Endothelial cell of umbilical vein (primary cell): ENCODE results near the gene TMEM140. TPM values are rescaled to one million over a fixed set of nuclear protein-coding genes. Genes with fewer than 3 reads are reported as not detected.

Source experiments
- BruUV-seq: library from RNA; stranded (reverse); fragments of 400-500 nt; replicated peaks from 2 replicates; lab custom pipeline; 2021; lab: Mats Ljungman, UMichigan
- CTCF ChIA-PET: fragments of 300-600, 350-600 bp; sonication (Branson Sonifier 250); formaldehyde crosslinking; loops from one replicate; lab custom pipeline; 2021; ENCODE audit warnings: antibody characterized with exemption, inconsistent platforms; lab: Charles Lee
- POLR2A ChIA-PET: fragments of 300-600, 350-600 bp; sonication (Branson Sonifier 250); formaldehyde crosslinking; loops from one replicate; lab custom pipeline; 2021; ENCODE audit warnings: antibody characterized with exemption, inconsistent platforms; lab: Charles Lee
- DNase-seq: peaks from one replicate; pipeline ENCODE4 v3.0.0-alpha.2; 2011; ENCODE audit warnings: low read depth, low spot score
- FAIRE-seq: peaks from 2 replicates; lab custom pipeline; 2011; peaks lifted over from hg19 to GRCh38; lab: Jason Lieb, UNC
- H2AFZ ChIP-seq: 2 replicates; pipeline ENCODE4 v1.6.0; 2012; ENCODE audit warnings: low read depth, low read length, control low read depth, inconsistent platforms
- H3K27ac ChIP-seq: 2 replicates; pipeline ENCODE4 v1.5.1; 2011; ENCODE audit warnings: low read depth, mild to moderate bottlenecking, control low read depth, low read length, moderate library complexity; ENCODE audit not compliant: insufficient read depth
- H3K27me3 ChIP-seq, 2 experiments: 2 replicates each; pipeline versions ENCODE4 v1.6.0 to v1.6.1; 2011; ENCODE audit warnings: low read length in 2 of 2, mixed read lengths in 1 of 2; ENCODE audit not compliant: control insufficient read depth in 2 of 2, insufficient read depth in 2 of 2
- H3K36me3 ChIP-seq, 2 experiments: 2 replicates in 1 of 2; 3 replicates in 1 of 2; pipeline ENCODE4 v1.5.1; 2011; ENCODE audit warnings: low read length in 2 of 2, mild to moderate bottlenecking in 1 of 2, moderate library complexity in 1 of 2; ENCODE audit not compliant: control insufficient read depth in 2 of 2, insufficient read depth in 2 of 2; ENCODE audit errors: extremely low read depth in 1 of 2
- H3K4me1 ChIP-seq: 3 replicates; pipeline ENCODE4 v1.5.1; 2011; ENCODE audit warnings: mild to moderate bottlenecking, low read length; ENCODE audit not compliant: control insufficient read depth, insufficient read depth; ENCODE audit errors: extremely low read depth
- H3K4me2 ChIP-seq: 2 replicates; pipeline ENCODE4 v1.6.1; 2011; ENCODE audit warnings: low read length, control low read depth, mixed read lengths; ENCODE audit not compliant: insufficient read depth
- H3K4me3 ChIP-seq, 3 experiments: fragments of 200-600 bp in 1 of 3; sonication (generic), shearing (Covaris generic) in 1 of 3; replicated peaks in 1 of 3; 2 replicates each; pipeline ENCODE4 v1.5.1; 2011 to 2016; ENCODE audit warnings: control low read depth in 3 of 3, low read length in 3 of 3, mild to moderate bottlenecking in 2 of 3, inconsistent platforms in 1 of 3, low read depth in 1 of 3, moderate library complexity in 1 of 3; ENCODE audit not compliant: insufficient read depth in 1 of 3
- H3K79me2 ChIP-seq: 2 replicates; pipeline ENCODE4 v1.6.0; 2012; ENCODE audit warnings: low read length, inconsistent platforms; ENCODE audit not compliant: control insufficient read depth, insufficient read depth
- H3K9ac ChIP-seq: replicated peaks from 2 replicates; pipeline ENCODE3; 2011; ENCODE audit warnings: low read length, control low read depth; ENCODE audit not compliant: insufficient read depth; ENCODE audit errors: extremely low read depth
- H3K9me1 ChIP-seq: replicated peaks from 3 replicates; pipeline ENCODE4 v1.6.0; 2011; ENCODE audit warnings: mild to moderate bottlenecking, low read length; ENCODE audit not compliant: control insufficient read depth, insufficient read depth; ENCODE audit errors: extremely low read depth
- H3K9me3 ChIP-seq: replicated peaks from 2 replicates; pipeline ENCODE4 v1.5.1; 2012; ENCODE audit warnings: low read length, inconsistent platforms; ENCODE audit not compliant: control insufficient read depth, insufficient read depth
- H4K20me1 ChIP-seq: replicated peaks from 2 replicates; pipeline ENCODE3; 2011; ENCODE audit warnings: mild to moderate bottlenecking, low read length; ENCODE audit not compliant: control insufficient read depth, insufficient read depth; ENCODE audit errors: extremely low read depth
- EZH2 ChIP-seq: IDR thresholded peaks from 2 replicates; pipeline ENCODE4 v1.6.1; 2012; ENCODE audit warnings: borderline replicate concordance, low read depth, mild to moderate bottlenecking, moderate library complexity, low read length, inconsistent platforms; ENCODE audit not compliant: severe bottlenecking
- FOS ChIP-seq: IDR thresholded peaks from 2 replicates; pipeline ENCODE4 v1.6.1; 2011; ENCODE audit warnings: mild to moderate bottlenecking, low read length, moderate library complexity, borderline replicate concordance; ENCODE audit not compliant: insufficient read depth
- GATA2 ChIP-seq: IDR thresholded peaks from 2 replicates; pipeline ENCODE4 v1.7.0; 2011; ENCODE audit warnings: low read depth, mild to moderate bottlenecking, moderate library complexity, mixed read lengths, low read length; ENCODE audit not compliant: insufficient read length, insufficient read depth
- POLR2A ChIP-seq: IDR thresholded peaks from 2 replicates; pipeline ENCODE4 v1.6.1; 2012; ENCODE audit warnings: low read depth, mild to moderate bottlenecking, control low read depth, low read length
- POLR2AphosphoS5 ChIP-seq: IDR thresholded peaks from 2 replicates; pipeline ENCODE4 v1.6.1; 2012; ENCODE audit warnings: low read depth, mild to moderate bottlenecking, control low read depth, low read length, moderate library complexity; ENCODE audit not compliant: insufficient read depth
- dilution Hi-C: fragments of 300-500 bp; cut with MboI; formaldehyde crosslinking; loops from one replicate; pipeline ENCODE4 v1.15.0; 2019; ENCODE audit warnings: low sequenced_read_pairs; ENCODE audit not compliant: extremely low pct_ligation_motif_present
- intact Hi-C: fragments of 100-400 bp; cut with micrococcal nuclease; formaldehyde crosslinking; loops from one replicate; pipeline ENCODE4 v1.10.0; 2022
- polyA plus RNA-seq, 4 experiments: library from polyadenylated mRNA; depleted of rRNA in 3 of 4; stranded (reverse) in 3 of 4; unstranded in 1 of 4; fragments of >200 nt; gene quantifications; 2 replicates each; pipeline versions ENCODE4 v1.2.1 to v1.2.3, GENCODE V29; 2011 to 2012; ENCODE audit warnings: missing spikeins in 1 of 4
- total RNA-seq: library from RNA; stranded (reverse); gene quantifications from 2 replicates; pipeline ENCODE4 v1.2.3, GENCODE V29; 2021
- TF ChIP-seq, protein P1 (sequence below): IDR thresholded peaks from 2 replicates; pipeline ENCODE4 v1.6.1; 2011; ENCODE audit not compliant: insufficient read depth, insufficient read length

The TMEM140 gene
- total and polyA plus RNA-seq, 2 donors (not counting 3 experiments of a cell fraction or from before 2014, with no cell fraction given), result 17.9 to 26.5 TPM

DNA sequence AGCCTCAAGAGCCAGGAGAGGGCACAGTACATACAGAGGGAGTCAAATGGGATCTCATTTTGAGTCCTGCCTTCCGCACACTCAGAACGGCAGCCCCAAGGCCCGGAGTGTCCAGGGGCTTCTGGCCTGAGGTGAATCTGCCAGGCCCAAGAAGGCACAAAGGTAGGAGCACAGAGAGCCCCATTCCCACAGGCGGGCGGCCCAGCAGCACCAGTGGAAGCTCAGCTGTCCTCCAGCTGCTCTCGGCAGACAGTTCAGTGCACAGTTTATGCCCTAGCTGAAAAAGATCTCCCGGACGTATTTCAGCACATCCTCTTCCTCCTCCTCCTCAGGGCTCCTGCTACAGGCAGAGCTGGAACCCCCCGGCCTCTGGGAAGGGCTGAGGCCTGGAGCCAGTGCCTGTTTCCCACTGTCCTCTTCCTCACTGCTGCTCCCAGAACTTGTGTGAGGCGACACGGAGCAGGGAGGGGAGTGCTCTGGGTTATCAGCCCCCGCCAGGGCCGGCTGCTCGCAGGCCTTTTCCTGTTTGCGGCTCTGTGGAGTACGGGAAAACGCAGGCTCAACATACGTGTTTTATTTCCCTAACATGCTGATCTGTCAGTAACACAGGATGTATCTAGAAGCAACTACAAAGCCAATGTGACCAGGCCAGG is 18.6 kb downstream of the TMEM140 start:
- dilution Hi-C loops, result no loop called here
- Histone ChIP-seq H3K27me3 (no peaks in the 10 kb centered on the region), H4K20me1 (no peaks in the 10 kb centered on the region), H3K9me3 (no peaks in the 10 kb centered on the region), H3K9me1 (no peaks in the 10 kb centered on the region), H3K4me3 (no peak overlapping the region), H3K4me2 (no peak overlapping the region), H3K27ac (peak overlapping the region; percentile 19), H3K36me3 (peaks cover 4% of the 10 kb centered on the region in 2 experiments), H3K9ac (no peak overlapping the region), H3K79me2 (peaks cover 3% of the 10 kb centered on the region), H2AFZ (no peak overlapping the region), H3K4me1 (peaks cover 28% of the 10 kb centered on the region)
- intact Hi-C loops, result loop anchor here (10.0 kb wide), 1 partner anchor 472 kb away; no protein-coding TSS in a partner anchor
- DNase-seq (peak; percentile 94), FAIRE-seq (peak; percentile 43)
- ChIA-PET POLR2A (no interaction called here), CTCF (interaction anchor here (1.6 kb wide), 1 partner anchor 19 kb away, joined by 4 read pairs; the partner anchor contains the start of gene TMEM140)
- BruUV-seq, result no TSS peak
- TF ChIP-seq POLR2AphosphoS5, result no peak
- TF ChIP-seq, protein P1, sequence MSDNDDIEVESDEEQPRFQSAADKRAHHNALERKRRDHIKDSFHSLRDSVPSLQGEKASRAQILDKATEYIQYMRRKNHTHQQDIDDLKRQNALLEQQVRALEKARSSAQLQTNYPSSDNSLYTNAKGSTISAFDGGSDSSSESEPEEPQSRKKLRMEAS, result no peak
- no peak for TF ChIP-seq FOS
- no peak for TF ChIP-seq GATA2
- no peak for TF ChIP-seq EZH2

DNA sequence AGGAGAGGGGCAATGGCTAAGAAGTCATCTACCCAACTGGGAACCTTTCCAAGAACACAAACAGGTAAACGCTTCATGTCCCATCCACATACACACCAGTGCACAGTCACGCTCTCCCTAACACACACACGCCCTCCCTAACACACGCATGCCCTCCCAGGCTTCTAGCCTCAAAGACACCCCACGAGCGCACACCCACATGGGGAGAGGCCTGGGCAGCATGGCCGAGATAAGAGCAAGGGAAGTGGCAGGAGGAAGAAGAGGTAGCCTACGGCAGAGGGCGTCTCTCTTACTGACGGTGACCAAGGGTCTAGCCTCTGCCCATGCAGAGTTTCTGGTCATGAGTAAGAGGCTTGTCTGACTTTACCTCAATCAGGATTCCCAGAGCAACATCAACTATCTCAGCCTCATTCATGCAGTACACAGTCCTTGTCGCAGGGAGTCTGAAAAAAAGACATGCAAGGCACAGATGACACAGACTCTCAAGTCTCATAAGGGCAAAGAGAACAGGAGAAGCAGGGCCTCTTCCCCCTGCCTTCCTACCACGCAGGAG is 19.6 kb downstream of the TMEM140 start:
- TF ChIP-seq POLR2A, result no peak
- TF ChIP-seq, protein P1, result no peak
- H3K79me2 ChIP-seq, result peaks cover 3% of the 10 kb centered on the region
- intact Hi-C loops (loop anchor here (10.0 kb wide), 1 partner anchor 473 kb away; no protein-coding TSS in a partner anchor), dilution Hi-C loops (no loop called here)
- no peaks in the 10 kb centered on the region for H3K9me1 ChIP-seq
- CTCF ChIA-PET, result interaction anchor here (3.8 kb wide), 1 partner anchor 181 kb away, joined by 45 read pairs; the partner anchor contains the start of gene AGBL3
- H3K9ac ChIP-seq, result no peak overlapping the region
- FAIRE-seq, result no peak
- no peaks in the 10 kb centered on the region for H3K27me3 ChIP-seq
- no peak overlapping the region for H3K4me3 ChIP-seq
- H3K36me3 ChIP-seq, result peaks cover 4% of the 10 kb centered on the region in 2 experiments
- no peak overlapping the region for H3K27ac ChIP-seq
- H3K4me1 ChIP-seq, result peaks cover 23% of the 10 kb centered on the region
- H3K4me2 ChIP-seq, result no peak overlapping the region
- no peak for DNase-seq
- H2AFZ ChIP-seq, result no peak overlapping the region
- POLR2A ChIA-PET, result no interaction called here
- H4K20me1 ChIP-seq, result no peaks in the 10 kb centered on the region
- BruUV-seq, result no TSS peak
- no peaks in the 10 kb centered on the region for H3K9me3 ChIP-seq
